ENCODE measurements around the gene TEX11.
"Not testable (repeated sequence)": the region's sequence is repeated elsewhere in the genome, so short reads cannot be mapped to it uniquely, and the experiment has no call there.

The TEX11 gene

DNA sequence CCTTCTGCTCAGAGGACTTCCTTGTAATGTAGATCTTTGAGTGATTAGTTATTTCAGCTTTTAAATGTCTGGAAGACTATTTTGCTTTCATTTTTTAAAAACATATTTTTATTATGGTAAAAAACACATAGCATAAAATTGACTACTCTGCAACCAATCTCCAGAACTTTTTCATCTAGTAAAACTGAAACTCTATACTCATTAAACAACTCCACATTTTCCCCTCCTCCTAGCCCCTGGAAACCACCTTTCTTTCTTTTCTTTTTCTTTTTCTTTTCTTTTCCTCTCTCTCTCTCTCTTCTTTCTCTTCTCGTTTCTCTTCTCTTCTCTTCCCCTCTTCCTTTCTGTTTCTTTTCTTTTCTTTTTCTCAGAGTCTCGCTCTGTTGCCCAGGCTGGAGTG, 233.2 kb downstream of the TEX11 start:
- H3K27ac ChIP-seq (ENCODE audit: low read depth, low read length), result no peak overlapping the region
- no peak overlapping the region for H3K9ac ChIP-seq (ENCODE audit: low read length in 5 of 5)
- no peak overlapping the region for H3K4me3 ChIP-seq (ENCODE audit: low read depth in 1 of 5, low read length in 5 of 5)
- H3K4me1 ChIP-seq (ENCODE audit: control insufficient read depth in 5 of 5, insufficient read depth in 5 of 5, low read length in 5 of 5), result no peaks in the 10 kb centered on the region
- no peaks in the 10 kb centered on the region for H3K27me3 ChIP-seq (ENCODE audit: control insufficient read depth in 5 of 5, insufficient read depth in 4 of 5, low read length in 5 of 5)
- peaks cover 0 to 9% (median 0%) of the 10 kb centered on the region in 5 donors for H3K9me3 ChIP-seq (ENCODE audit: control insufficient read depth in 5 of 5, low read length in 5 of 5)
- H3K36me3 ChIP-seq (ENCODE audit: control insufficient read depth in 5 of 5, insufficient read depth in 5 of 5, low read length in 5 of 5), result no peaks in the 10 kb centered on the region

DNA sequence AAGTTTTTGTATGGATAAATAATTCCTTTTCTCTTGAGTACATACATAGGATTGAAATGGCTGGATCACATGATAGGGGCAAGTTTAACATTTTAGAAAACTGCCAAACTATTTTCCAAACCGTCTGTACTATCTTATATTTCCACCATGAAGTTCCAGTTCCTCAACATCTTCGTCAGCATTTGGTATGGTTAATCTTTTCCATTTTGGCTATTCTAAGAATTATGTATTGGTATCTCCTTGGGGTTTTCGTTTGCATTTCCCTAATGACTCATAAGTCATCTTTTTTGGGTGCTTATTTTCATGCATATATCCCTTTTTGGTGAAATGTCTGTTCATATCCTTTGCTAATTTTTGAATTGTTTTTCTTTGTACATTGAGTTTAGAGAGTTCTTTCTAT, 236.2 kb downstream of the TEX11 start:
- H3K27me3 ChIP-seq (ENCODE audit: control insufficient read depth in 5 of 5, insufficient read depth in 4 of 5, low read length in 5 of 5), result peaks cover 0 to 6% (median 0%) of the 10 kb centered on the region in 5 donors
- no peak overlapping the region for H3K9ac ChIP-seq (ENCODE audit: low read length in 5 of 5)

DNA sequence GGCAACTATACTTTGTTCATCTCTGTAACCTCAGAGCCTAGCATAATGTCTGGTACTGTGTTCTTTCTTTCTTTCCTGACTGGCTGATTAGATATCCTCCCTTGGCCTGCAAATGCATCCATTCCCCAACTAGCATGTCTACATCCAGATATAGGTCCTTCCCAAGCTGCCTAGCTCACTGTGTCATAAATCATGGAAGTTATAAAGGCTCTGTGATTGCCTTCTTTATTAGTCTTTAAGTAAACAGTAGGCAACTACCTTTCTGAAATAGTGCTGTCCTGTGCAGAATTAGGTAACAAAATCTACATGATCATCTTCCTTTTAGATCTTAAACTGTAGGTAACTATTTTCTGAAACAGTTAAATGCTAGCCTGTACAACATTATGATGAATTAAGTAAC, 239.4 kb downstream of the TEX11 start:
- Histone ChIP-seq H3K4me3 (ENCODE audit: low read depth in 1 of 5, low read length in 5 of 5) (no peak overlapping the region), H3K27ac (ENCODE audit: low read depth, low read length) (no peak overlapping the region), H3K9ac (ENCODE audit: low read length in 5 of 5) (no peak overlapping the region), H3K9me3 (ENCODE audit: control insufficient read depth in 5 of 5, low read length in 5 of 5) (peaks cover 0 to 3% (median 0%) of the 10 kb centered on the region in 5 donors), H3K4me1 (ENCODE audit: control insufficient read depth in 5 of 5, insufficient read depth in 5 of 5, low read length in 5 of 5) (no peaks in the 10 kb centered on the region), H3K27me3 (ENCODE audit: control insufficient read depth in 5 of 5, insufficient read depth in 4 of 5, low read length in 5 of 5) (peaks cover 0 to 6% (median 0%) of the 10 kb centered on the region in 5 donors), H3K36me3 (ENCODE audit: control insufficient read depth in 5 of 5, insufficient read depth in 5 of 5, low read length in 5 of 5) (no peaks in the 10 kb centered on the region)

More for the DNA sequence above, 236.2 kb downstream of the TEX11 start:
- no peaks in the 10 kb centered on the region for H3K36me3 ChIP-seq (ENCODE audit: control insufficient read depth in 5 of 5, insufficient read depth in 5 of 5, low read length in 5 of 5)
- H3K9me3 ChIP-seq (ENCODE audit: control insufficient read depth in 5 of 5, low read length in 5 of 5), result peaks cover 0 to 9% (median 0%) of the 10 kb centered on the region in 5 donors
- H3K4me3 ChIP-seq (ENCODE audit: low read depth in 1 of 5, low read length in 5 of 5), result no peak overlapping the region
- no peaks in the 10 kb centered on the region for H3K4me1 ChIP-seq (ENCODE audit: control insufficient read depth in 5 of 5, insufficient read depth in 5 of 5, low read length in 5 of 5)
- no peak overlapping the region for H3K27ac ChIP-seq (ENCODE audit: low read depth, low read length)

DNA sequence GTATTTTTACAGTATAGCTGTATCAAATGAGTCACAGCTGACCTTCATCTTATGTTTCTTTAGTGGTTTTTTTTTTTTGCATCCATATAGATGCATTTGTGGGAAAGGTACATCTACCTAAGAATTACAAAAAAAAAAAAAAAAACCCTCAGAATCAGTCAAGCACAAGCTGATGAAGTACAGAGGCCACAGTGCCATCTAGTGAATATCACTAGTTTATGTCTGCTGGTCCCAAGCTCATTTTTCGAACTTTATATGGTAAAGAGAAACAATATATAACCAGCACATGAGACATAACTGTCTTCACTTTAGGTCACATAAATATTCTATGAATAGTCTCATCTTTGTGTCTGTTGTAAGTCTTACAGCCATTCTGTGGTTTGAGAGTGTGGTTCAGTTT, 243.8 kb downstream of the TEX11 start:
- Histone ChIP-seq H3K27me3 (ENCODE audit: control insufficient read depth in 5 of 5, insufficient read depth in 4 of 5, low read length in 5 of 5) (peaks cover 0 to 6% (median 0%) of the 10 kb centered on the region in 5 donors), H3K4me3 (ENCODE audit: low read depth in 1 of 5, low read length in 5 of 5) (no peak overlapping the region), H3K36me3 (ENCODE audit: control insufficient read depth in 5 of 5, insufficient read depth in 5 of 5, low read length in 5 of 5) (no peaks in the 10 kb centered on the region)

DNA sequence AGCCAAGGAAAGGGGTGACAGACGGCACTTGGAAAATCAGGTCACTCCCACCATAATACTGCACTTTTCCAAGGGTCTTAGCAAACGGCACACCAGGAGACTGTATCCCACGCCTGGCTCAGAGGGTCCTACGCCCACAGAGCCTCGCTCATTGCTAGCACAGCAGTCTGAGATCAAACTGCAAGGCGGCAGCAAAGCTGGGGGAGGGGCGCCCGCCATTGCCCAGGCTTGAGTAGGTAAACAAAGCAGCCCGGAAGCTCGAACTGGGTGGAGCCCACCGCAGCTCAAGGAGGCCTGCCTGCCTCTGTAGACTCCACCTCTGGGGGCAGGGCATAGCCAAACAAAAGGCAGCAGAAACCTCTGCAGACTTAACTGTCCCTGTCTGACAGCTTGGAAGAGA, 247.4 kb downstream of the TEX11 start:
- not testable (repeated sequence) for H3K4me1 ChIP-seq (ENCODE audit: control insufficient read depth in 5 of 5, insufficient read depth in 5 of 5, low read length in 5 of 5); H3K4me3 ChIP-seq (ENCODE audit: low read depth in 1 of 5, low read length in 5 of 5); H3K9ac ChIP-seq (ENCODE audit: low read length in 5 of 5); H3K27ac ChIP-seq (ENCODE audit: low read depth, low read length); H3K9me3 ChIP-seq (ENCODE audit: control insufficient read depth in 5 of 5, low read length in 5 of 5); H3K36me3 ChIP-seq (ENCODE audit: control insufficient read depth in 5 of 5, insufficient read depth in 5 of 5, low read length in 5 of 5); H3K27me3 ChIP-seq (ENCODE audit: control insufficient read depth in 5 of 5, insufficient read depth in 4 of 5, low read length in 5 of 5)

More for the DNA sequence above, 243.8 kb downstream of the TEX11 start:
- no peaks in the 10 kb centered on the region for H3K9me3 ChIP-seq (ENCODE audit: control insufficient read depth in 5 of 5, low read length in 5 of 5)
- no peaks in the 10 kb centered on the region for H3K4me1 ChIP-seq (ENCODE audit: control insufficient read depth in 5 of 5, insufficient read depth in 5 of 5, low read length in 5 of 5)
- no peak overlapping the region for H3K27ac ChIP-seq (ENCODE audit: low read depth, low read length)
- no peak overlapping the region for H3K9ac ChIP-seq (ENCODE audit: low read length in 5 of 5)

DNA sequence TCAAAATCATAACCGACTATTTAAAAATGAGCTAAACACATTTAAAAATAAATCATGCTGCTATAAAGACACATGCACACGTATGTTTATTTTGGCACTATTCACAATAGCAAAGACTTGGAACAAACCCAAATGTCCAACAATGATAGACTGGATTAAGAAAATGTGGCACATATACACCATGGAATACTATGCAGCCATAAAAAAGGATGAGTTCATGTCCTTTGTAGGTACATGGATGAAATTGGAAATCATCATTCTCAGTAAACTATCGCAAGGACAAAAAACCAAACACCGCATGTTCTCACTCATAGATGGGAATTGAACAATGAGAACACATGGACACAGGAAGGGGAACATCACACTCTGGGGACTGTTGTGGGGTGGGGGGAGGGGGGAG, 251.0 kb downstream of the TEX11 start:
- H3K4me1 ChIP-seq (ENCODE audit: control insufficient read depth in 5 of 5, insufficient read depth in 5 of 5, low read length in 5 of 5); H3K9ac ChIP-seq (ENCODE audit: low read length in 5 of 5); H3K36me3 ChIP-seq (ENCODE audit: control insufficient read depth in 5 of 5, insufficient read depth in 5 of 5, low read length in 5 of 5); H3K9me3 ChIP-seq (ENCODE audit: control insufficient read depth in 5 of 5, low read length in 5 of 5); H3K4me3 ChIP-seq (ENCODE audit: low read depth in 1 of 5, low read length in 5 of 5); H3K27me3 ChIP-seq (ENCODE audit: control insufficient read depth in 5 of 5, insufficient read depth in 4 of 5, low read length in 5 of 5); H3K27ac ChIP-seq (ENCODE audit: low read depth, low read length): not testable (repeated sequence)

DNA sequence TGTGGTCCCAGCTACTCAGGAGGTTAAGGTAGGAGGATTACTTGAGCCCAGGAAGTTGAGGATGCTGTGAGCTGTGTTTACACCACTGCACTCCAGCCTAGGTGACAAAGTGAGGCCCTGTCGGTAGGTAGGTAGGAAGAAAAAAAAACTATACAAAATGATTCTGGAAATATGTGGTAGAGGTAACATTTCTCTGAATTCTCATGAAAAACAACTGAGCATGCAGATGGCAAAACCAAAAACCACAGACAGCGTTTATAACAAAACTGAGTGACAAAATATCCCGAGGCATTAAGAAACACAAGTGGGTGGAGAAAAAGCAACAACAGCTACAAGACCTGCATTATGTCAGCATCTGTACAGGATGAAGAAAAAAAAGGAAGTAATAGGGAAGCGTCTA, 252.2 kb downstream of the TEX11 start:
- H3K9me3 ChIP-seq (ENCODE audit: control insufficient read depth in 5 of 5, low read length in 5 of 5), result no peaks in the 10 kb centered on the region
- no peak overlapping the region for H3K27ac ChIP-seq (ENCODE audit: low read depth, low read length)
- H3K9ac ChIP-seq (ENCODE audit: low read length in 5 of 5), result no peak overlapping the region
- H3K4me1 ChIP-seq (ENCODE audit: control insufficient read depth in 5 of 5, insufficient read depth in 5 of 5, low read length in 5 of 5), result no peaks in the 10 kb centered on the region
- no peak overlapping the region for H3K4me3 ChIP-seq (ENCODE audit: low read depth in 1 of 5, low read length in 5 of 5)
- peaks cover 0 to 5% (median 0%) of the 10 kb centered on the region in 5 donors for H3K27me3 ChIP-seq (ENCODE audit: control insufficient read depth in 5 of 5, insufficient read depth in 4 of 5, low read length in 5 of 5)
- no peaks in the 10 kb centered on the region for H3K36me3 ChIP-seq (ENCODE audit: control insufficient read depth in 5 of 5, insufficient read depth in 5 of 5, low read length in 5 of 5)

DNA sequence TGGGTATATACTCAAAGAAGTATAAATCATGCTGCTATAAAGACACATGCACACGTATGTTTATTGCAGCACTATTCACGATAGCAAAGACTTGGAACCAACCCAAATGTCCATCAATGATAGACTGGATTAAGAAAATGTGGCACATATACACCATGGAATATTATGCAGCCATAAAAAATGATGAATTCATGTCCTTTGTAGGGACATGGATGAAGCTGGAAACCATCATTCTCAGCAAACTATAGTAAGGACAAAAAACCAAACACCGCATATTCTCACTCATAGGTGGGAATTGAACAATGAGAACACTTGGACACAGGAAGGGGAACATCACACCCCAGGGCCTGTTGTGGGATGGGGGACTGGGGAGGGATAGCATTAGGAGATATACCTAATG, 260.6 kb downstream of the TEX11 start:
- H3K27me3 ChIP-seq (ENCODE audit: control insufficient read depth in 5 of 5, insufficient read depth in 4 of 5, low read length in 5 of 5); H3K27ac ChIP-seq (ENCODE audit: low read depth, low read length); H3K4me1 ChIP-seq (ENCODE audit: control insufficient read depth in 5 of 5, insufficient read depth in 5 of 5, low read length in 5 of 5); H3K9ac ChIP-seq (ENCODE audit: low read length in 5 of 5); H3K4me3 ChIP-seq (ENCODE audit: low read depth in 1 of 5, low read length in 5 of 5); H3K36me3 ChIP-seq (ENCODE audit: control insufficient read depth in 5 of 5, insufficient read depth in 5 of 5, low read length in 5 of 5): not testable (repeated sequence)
- peaks cover 2 to 24% (median 9%) of the 10 kb centered on the region in 5 donors for H3K9me3 ChIP-seq (ENCODE audit: control insufficient read depth in 5 of 5, low read length in 5 of 5)

DNA sequence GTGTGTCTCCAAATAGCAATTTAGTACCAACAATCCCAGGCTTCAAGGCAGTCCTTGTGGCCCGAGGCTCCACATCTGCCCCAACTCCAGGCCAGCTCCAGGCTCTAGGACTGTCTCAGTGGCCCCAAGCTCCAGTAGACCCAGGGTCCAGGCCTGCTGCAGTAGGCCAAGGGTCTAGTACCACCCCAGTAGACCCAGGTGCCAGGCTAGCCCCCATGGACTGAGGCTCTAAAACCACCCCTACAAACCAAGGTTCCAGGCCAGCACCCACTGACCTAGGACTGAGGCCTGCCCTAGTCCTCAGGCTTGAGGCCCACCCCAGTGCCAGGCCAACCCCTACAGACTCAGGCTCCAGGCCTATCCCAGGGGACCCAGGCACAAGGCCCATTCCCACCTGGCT, 272.3 kb downstream of the TEX11 start:
- peaks cover 0 to 10% (median 8%) of the 10 kb centered on the region in 5 donors for H3K27me3 ChIP-seq (ENCODE audit: control insufficient read depth in 5 of 5, insufficient read depth in 4 of 5, low read length in 5 of 5)
- no peak overlapping the region for H3K9ac ChIP-seq (ENCODE audit: low read length in 5 of 5)
- peaks cover 0 to 7% (median 4%) of the 10 kb centered on the region in 5 donors for H3K9me3 ChIP-seq (ENCODE audit: control insufficient read depth in 5 of 5, low read length in 5 of 5)
- no peaks in the 10 kb centered on the region for H3K4me1 ChIP-seq (ENCODE audit: control insufficient read depth in 5 of 5, insufficient read depth in 5 of 5, low read length in 5 of 5)
- no peak overlapping the region for H3K4me3 ChIP-seq (ENCODE audit: low read depth in 1 of 5, low read length in 5 of 5)
- H3K36me3 ChIP-seq (ENCODE audit: control insufficient read depth in 5 of 5, insufficient read depth in 5 of 5, low read length in 5 of 5), result no peaks in the 10 kb centered on the region
- H3K27ac ChIP-seq (ENCODE audit: low read depth, low read length), result no peak overlapping the region

DNA sequence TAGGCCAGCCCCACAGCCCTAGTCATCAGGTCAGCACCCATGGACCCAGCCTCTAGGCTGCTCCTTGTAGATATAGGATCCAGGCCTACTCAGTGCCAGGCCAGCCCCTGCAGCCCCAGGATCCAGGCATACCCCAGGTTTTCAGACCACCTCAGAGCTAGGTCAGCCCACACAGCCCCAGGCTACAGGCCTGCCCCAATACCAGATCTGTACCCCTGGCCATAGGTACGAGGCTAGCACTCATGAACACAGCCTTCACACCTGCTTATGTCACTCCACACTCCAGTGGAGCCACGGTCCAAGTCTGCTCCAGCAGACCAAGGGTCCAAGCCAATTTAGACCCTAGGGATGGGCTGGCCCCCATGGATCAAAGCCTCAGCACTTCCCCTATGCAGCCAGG, 272.8 kb downstream of the TEX11 start:
- Histone ChIP-seq H3K4me3 (ENCODE audit: low read depth in 1 of 5, low read length in 5 of 5) (no peak overlapping the region), H3K27me3 (ENCODE audit: control insufficient read depth in 5 of 5, insufficient read depth in 4 of 5, low read length in 5 of 5) (peaks cover 0 to 10% (median 8%) of the 10 kb centered on the region in 5 donors), H3K27ac (ENCODE audit: low read depth, low read length) (no peak overlapping the region), H3K9ac (ENCODE audit: low read length in 5 of 5) (no peak overlapping the region), H3K36me3 (ENCODE audit: control insufficient read depth in 5 of 5, insufficient read depth in 5 of 5, low read length in 5 of 5) (no peaks in the 10 kb centered on the region), H3K4me1 (ENCODE audit: control insufficient read depth in 5 of 5, insufficient read depth in 5 of 5, low read length in 5 of 5) (no peaks in the 10 kb centered on the region), H3K9me3 (ENCODE audit: control insufficient read depth in 5 of 5, low read length in 5 of 5) (peaks cover 0 to 7% (median 4%) of the 10 kb centered on the region in 5 donors)

DNA sequence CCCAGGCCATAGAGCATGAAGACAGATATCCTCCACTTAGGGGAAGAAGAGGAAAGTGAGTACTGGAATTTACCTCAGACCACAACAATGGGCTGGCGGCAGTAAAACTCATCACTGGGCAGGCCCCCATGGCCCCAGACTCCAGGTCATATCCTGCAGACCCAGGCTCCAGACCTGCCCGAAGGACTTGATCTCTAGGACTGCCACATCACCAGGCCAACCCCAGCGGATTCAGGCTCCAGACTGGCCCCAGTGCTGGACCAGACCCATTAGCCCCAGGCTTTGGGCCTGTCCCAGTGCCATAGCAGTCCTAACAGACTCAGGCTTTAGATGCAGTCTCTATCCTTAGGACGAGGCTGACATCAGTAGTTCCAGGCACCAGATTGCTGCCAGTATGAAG, 273.3 kb downstream of the TEX11 start:
- no peaks in the 10 kb centered on the region for H3K4me1 ChIP-seq (ENCODE audit: control insufficient read depth in 5 of 5, insufficient read depth in 5 of 5, low read length in 5 of 5)
- H3K4me3 ChIP-seq (ENCODE audit: low read depth in 1 of 5, low read length in 5 of 5), result no peak overlapping the region
- no peak overlapping the region for H3K27ac ChIP-seq (ENCODE audit: low read depth, low read length)
- H3K9me3 ChIP-seq (ENCODE audit: control insufficient read depth in 5 of 5, low read length in 5 of 5), result peaks cover 0 to 7% (median 4%) of the 10 kb centered on the region in 5 donors
- peaks cover 0 to 10% (median 8%) of the 10 kb centered on the region in 5 donors for H3K27me3 ChIP-seq (ENCODE audit: control insufficient read depth in 5 of 5, insufficient read depth in 4 of 5, low read length in 5 of 5)
- no peak overlapping the region for H3K9ac ChIP-seq (ENCODE audit: low read length in 5 of 5)
- no peaks in the 10 kb centered on the region for H3K36me3 ChIP-seq (ENCODE audit: control insufficient read depth in 5 of 5, insufficient read depth in 5 of 5, low read length in 5 of 5)
